B cell (primary cell): ENCODE data around the gene GTF3C5. TPM values are rescaled to one million over a fixed set of nuclear protein-coding genes. Genes with fewer than 3 reads are reported as not detected.
"Not testable (repeated sequence)": the region's sequence is repeated elsewhere in the genome, so short reads cannot be mapped to it uniquely, and the experiment has no call there.

ENCODE experiments used
- ATAC-seq: fragments of 200-7000 bp; cut with Tn5 transposase; one replicate; pipeline ENCODE4 v1.10.0; 2021; ENCODE audit warnings: low read depth, mild to moderate bottlenecking, moderate number of reproducible peaks, moderate library complexity
- CTCF ChIA-PET: fragments of 350-600 bp; sonication (Branson Sonifier 250); formaldehyde crosslinking; loops from one replicate; lab custom pipeline; 2021; ENCODE audit warnings: antibody characterized with exemption, inconsistent platforms; lab: Charles Lee
- POLR2A ChIA-PET: fragments of 350-600 bp; sonication (Branson Sonifier 250); formaldehyde crosslinking; loops from one replicate; lab custom pipeline; 2021; ENCODE audit warnings: antibody characterized with exemption; lab: Charles Lee
- DNase-seq: peaks from one replicate; pipeline ENCODE4 v3.0.0; 2013
- H2AFZ ChIP-seq: 2 replicates; pipeline ENCODE4 v1.6.1; 2012; ENCODE audit warnings: mild to moderate bottlenecking, low read depth, low read length; ENCODE audit not compliant: insufficient read depth, poor library complexity, severe bottlenecking
- H3K27ac ChIP-seq, 2 donors: 1 replicate in 1 of 2; 2 replicates in 1 of 2; pipeline ENCODE4 v1.5.1; 2012 to 2013; ENCODE audit warnings: low read length in 2 of 2, mild to moderate bottlenecking in 2 of 2, moderate library complexity in 1 of 2
- H3K27me3 ChIP-seq, 4 experiments: fragments of 200-600 bp in 1 of 4; sonication (generic) in 1 of 4; replicated peaks in 1 of 4; 1 replicate in 2 of 4; 2 replicates in 2 of 4; pipeline versions ENCODE4 v1.6.1 to v1.7.0; 2013 to 2016; ENCODE audit warnings: low read length in 3 of 4, mild to moderate bottlenecking in 2 of 4, mixed read lengths in 1 of 4, moderate library complexity in 1 of 4; ENCODE audit not compliant: insufficient read depth in 4 of 4, control insufficient read depth in 3 of 4; ENCODE audit errors: control extremely low read depth in 1 of 4
- H3K36me3 ChIP-seq, 2 experiments: replicated peaks in 1 of 2; 1 replicate in 1 of 2; 2 replicates in 1 of 2; pipeline versions ENCODE4 v1.6.1 to v1.7.1; 2013; ENCODE audit warnings: low read length in 1 of 2; ENCODE audit not compliant: insufficient read depth in 2 of 2, control insufficient read depth in 1 of 2; ENCODE audit errors: control extremely low read depth in 1 of 2, extremely low read depth in 1 of 2
- H3K4me1 ChIP-seq, 2 donors: fragments of 200-600 bp in 1 of 2; sonication (generic) in 1 of 2; 1 replicate in 1 of 2; 2 replicates in 1 of 2; pipeline versions ENCODE4 v1.5.1 to v1.6.1; 2013 to 2017; ENCODE audit warnings: low read length in 2 of 2; ENCODE audit not compliant: control insufficient read depth in 2 of 2, insufficient read depth in 2 of 2
- H3K4me2 ChIP-seq: replicated peaks from 2 replicates; pipeline ENCODE3; 2012; ENCODE audit warnings: mild to moderate bottlenecking, low read depth, low read length; ENCODE audit not compliant: poor library complexity, severe bottlenecking
- H3K4me3 ChIP-seq, 5 experiments: fragments of 200-600 bp in 1 of 5; sonication (generic) in 1 of 5; 1 replicate in 3 of 5; 2 replicates in 2 of 5; pipeline versions ENCODE4 v1.5.1 to v1.7.0; 2011 to 2016; ENCODE audit warnings: low read length in 4 of 5, mild to moderate bottlenecking in 4 of 5, low read depth in 2 of 5, control low read depth in 1 of 5, moderate library complexity in 1 of 5; ENCODE audit not compliant: insufficient read depth in 1 of 5; ENCODE audit errors: control extremely low read depth in 1 of 5, extremely low read depth in 1 of 5
- H3K79me2 ChIP-seq: fragments of 200-600 bp; sonication (generic); one replicate; pipeline ENCODE4 v1.6.0; 2016; ENCODE audit warnings: low read length; ENCODE audit not compliant: control insufficient read depth, insufficient read depth
- H3K9ac ChIP-seq: fragments of 200-600 bp; sonication (generic); 2 replicates; pipeline ENCODE4 v1.6.1; 2017; ENCODE audit warnings: mild to moderate bottlenecking, low read length, moderate library complexity
- H3K9me3 ChIP-seq, 3 donors: one replicate each; pipeline versions ENCODE4 v1.6.1 to v1.7.1; 2013; ENCODE audit warnings: low read length in 2 of 3; ENCODE audit not compliant: control insufficient read depth in 2 of 3, insufficient read depth in 1 of 3; ENCODE audit errors: control extremely low read depth in 1 of 3
- H4K20me1 ChIP-seq: 2 replicates; pipeline ENCODE4 v1.6.0; 2012; ENCODE audit warnings: mild to moderate bottlenecking, low read length; ENCODE audit not compliant: insufficient read depth, control insufficient read depth, poor library complexity, severe bottlenecking
- H3K27ac Mint-ChIP-seq: one replicate; pipeline ENCODE4 v1.8.0; 2021; ENCODE audit warnings: mixed read lengths
- H3K27me3 Mint-ChIP-seq: one replicate; pipeline ENCODE4 v1.8.0; 2021; ENCODE audit warnings: mixed read lengths
- H3K4me1 Mint-ChIP-seq: one replicate; pipeline ENCODE4 v1.8.0; 2021; ENCODE audit warnings: mixed read lengths
- H3K4me3 Mint-ChIP-seq: one replicate; pipeline ENCODE4 v1.8.0; 2021; ENCODE audit warnings: mixed read lengths
- H3K9me3 Mint-ChIP-seq: one replicate; pipeline ENCODE4 v1.8.0; 2022; ENCODE audit warnings: mixed read lengths; ENCODE audit not compliant: insufficient read depth
- CTCF ChIP-seq: fragments of 200-600 bp; IDR thresholded peaks from one replicate; pipeline ENCODE4 v1.8.0; 2022; ENCODE audit warnings: antibody characterized with exemption, mild to moderate bottlenecking
- EZH2 ChIP-seq: IDR thresholded peaks from 2 replicates; pipeline ENCODE4 v1.6.1; 2012; ENCODE audit warnings: borderline replicate concordance, low read depth, mild to moderate bottlenecking, moderate library complexity, low read length; ENCODE audit not compliant: insufficient read depth, poor library complexity, severe bottlenecking
- WGBS: methylation state at CpG from one replicate; pipeline ENCODE4 v1.1.5; 2013; ENCODE audit warnings: missing lambda C conversion rate; ENCODE audit not compliant: insufficient coverage; 5-methylcytosine and 5-hydroxymethylcytosine counted together
- intact Hi-C: fragments of 100-400 bp; cut with micrococcal nuclease; formaldehyde crosslinking; loops from one replicate; pipeline ENCODE4 v1.10.0; 2022
- polyA plus RNA-seq: library from polyadenylated mRNA; depleted of rRNA; stranded (reverse); fragments of >200 nt; gene quantifications from 2 replicates; pipeline ENCODE4 v1.2.3, GENCODE V29; 2012
- total RNA-seq, 2 donors: library from RNA; stranded (reverse); fragments of 120-200 nt in 1 of 2; gene quantifications; 1 replicate in 1 of 2; 2 replicates in 1 of 2; pipeline versions ENCODE4 v1.2.3 to v1.2.4, GENCODE V29; 2013 to 2022

GTF3C5 gene
- total and polyA plus RNA-seq, 2 donors (not counting 1 experiment from before 2014, with no cell fraction given), result 80.5 to 91.2 TPM

- ATAC-seq (no peak), DNase-seq (no peak)
- H3K27me3 Mint-ChIP-seq, result no peaks in the 10 kb centered on the region
- intact Hi-C loops, result no loop called here
- Histone ChIP-seq H3K9ac (no peak overlapping the region), H3K4me2 (no peak overlapping the region), H3K79me2 (no peaks in the 10 kb centered on the region), H2AFZ (no peak overlapping the region), H3K9me3 (no peaks in the 10 kb centered on the region), H3K4me1 (no peaks in the 10 kb centered on the region), H3K4me3 (no peak overlapping the region), H3K27me3 (peaks cover 0 to 3% (median 0%) of the 10 kb centered on the region in 4 experiments), H4K20me1 (no peaks in the 10 kb centered on the region), H3K36me3 (no peaks in the 10 kb centered on the region), H3K27ac (no peak overlapping the region)
- no peaks in the 10 kb centered on the region for H3K9me3 Mint-ChIP-seq
- H3K4me1 Mint-ChIP-seq, result no peaks in the 10 kb centered on the region
- WGBS, result 85% methylated on average over 16 of the region's 33 CpGs
- TF ChIP-seq CTCF (no peak), EZH2 (no peak)
- H3K27ac Mint-ChIP-seq, result no peak overlapping the region
- ChIA-PET CTCF (no interaction called here), POLR2A (no interaction called here)
- no peak overlapping the region for H3K4me3 Mint-ChIP-seq
These were observed 40.8 kb downstream of the GTF3C5 start for GRCh38 chr9:133071484-133072150.

GRCh38 chr9:133072210-133072609 lies 41.4 kb downstream of the GTF3C5 start:
- CTCF ChIA-PET, H3K9ac ChIP-seq, intact Hi-C loops, H3K79me2 ChIP-seq, H3K27me3 Mint-ChIP-seq, H3K36me3 ChIP-seq, H3K27ac ChIP-seq, H3K4me1 ChIP-seq, H3K4me3 Mint-ChIP-seq, H4K20me1 ChIP-seq, H3K9me3 Mint-ChIP-seq, POLR2A ChIA-PET, ATAC-seq, DNase-seq, H3K4me1 Mint-ChIP-seq, H3K27me3 ChIP-seq, H2AFZ ChIP-seq, H3K4me2 ChIP-seq, H3K4me3 ChIP-seq, H3K27ac Mint-ChIP-seq, H3K9me3 ChIP-seq: not testable (repeated sequence)
- no CpG with 5 or more reads among the region's 5 CpGs for WGBS
